Mesendoderm (in vitro differentiated cells): Measurements from ENCODE around the gene PRAMEF15.
"Not testable (repeated sequence)": the region's sequence is repeated elsewhere in the genome, so short reads cannot be mapped to it uniquely, and the experiment has no call there.

Experiments used
- DNase-seq: peaks from one replicate; pipeline ENCODE4 v3.0.0; 2013
- H2AK5ac ChIP-seq: 2 replicates; pipeline ENCODE4 v1.6.1; 2013; ENCODE audit warnings: low read length, inconsistent platforms
- H2BK120ac ChIP-seq: 2 replicates; pipeline ENCODE4 v1.6.1; 2013; ENCODE audit warnings: low read depth, mild to moderate bottlenecking, low read length, moderate library complexity, mixed read lengths
- H2BK15ac ChIP-seq: replicated peaks from 2 replicates; pipeline ENCODE4 v1.6.1; 2013; ENCODE audit warnings: low read depth, mild to moderate bottlenecking, moderate library complexity
- H2BK5ac ChIP-seq: 2 replicates; pipeline ENCODE4 v1.6.1; 2013; ENCODE audit warnings: low read length, inconsistent platforms
- H3K18ac ChIP-seq: 2 replicates; pipeline ENCODE4 v1.6.1; 2013; ENCODE audit warnings: mild to moderate bottlenecking, low read length, mixed read lengths
- H3K23ac ChIP-seq: one replicate; pipeline ENCODE4 v1.6.1; 2013; ENCODE audit warnings: low read length
- H3K27ac ChIP-seq: 2 replicates; pipeline ENCODE4 v1.5.1; 2013; ENCODE audit warnings: low read depth, mild to moderate bottlenecking, inconsistent platforms, low read length, moderate library complexity
- H3K27me3 ChIP-seq: 2 replicates; pipeline ENCODE4 v1.6.1; 2013; ENCODE audit warnings: low read length, control low read depth, mild to moderate bottlenecking, inconsistent platforms; ENCODE audit not compliant: insufficient read depth, poor library complexity
- H3K36me3 ChIP-seq: 2 replicates; pipeline ENCODE4 v1.6.1; 2013; ENCODE audit warnings: low read length, inconsistent platforms; ENCODE audit not compliant: control insufficient read depth, insufficient read depth
- H3K4ac ChIP-seq: one replicate; pipeline ENCODE4 v1.6.1; 2013; ENCODE audit warnings: low read depth, mild to moderate bottlenecking, low read length, moderate library complexity
- H3K4me1 ChIP-seq: 2 replicates; pipeline ENCODE4 v1.6.1; 2013; ENCODE audit warnings: low read depth, low read length, inconsistent platforms; ENCODE audit not compliant: control insufficient read depth
- H3K4me2 ChIP-seq: 2 replicates; pipeline ENCODE4 v1.6.1; 2013; ENCODE audit warnings: low read length
- H3K4me3 ChIP-seq: 2 replicates; pipeline ENCODE4 v1.5.1; 2013; ENCODE audit warnings: mild to moderate bottlenecking, low read length
- H3K56ac ChIP-seq: one replicate; pipeline ENCODE4 v1.6.1; 2013; ENCODE audit warnings: low read length
- H3K79me1 ChIP-seq: 2 replicates; pipeline ENCODE4 v1.6.1; 2013; ENCODE audit warnings: low read length, inconsistent platforms
- H3K79me2 ChIP-seq: 2 replicates; pipeline ENCODE4 v1.6.1; 2013; ENCODE audit warnings: mild to moderate bottlenecking, low read length; ENCODE audit not compliant: control insufficient read depth, insufficient read depth
- H3K9ac ChIP-seq: 2 replicates; pipeline ENCODE4 v1.6.1; 2013; ENCODE audit warnings: low read length, inconsistent platforms
- H4K5ac ChIP-seq: one replicate; pipeline ENCODE4 v1.6.1; 2013; ENCODE audit warnings: low read length
- H4K8ac ChIP-seq: one replicate; pipeline ENCODE4 v1.6.1; 2013; ENCODE audit warnings: low read depth, mild to moderate bottlenecking, control low read depth, low read length, moderate library complexity
- WGBS: extraction: QIAGEN DNeasy Blood & Tissue Kit; methylation state at CpG from one replicate; pipeline ENCODE4 v1.1.7; 2013; ENCODE audit warnings: low lambda C conversion rate, missing lambda C conversion rate; ENCODE audit not compliant: insufficient coverage; ENCODE audit errors: extremely low coverage; 5-methylcytosine and 5-hydroxymethylcytosine counted together

Gene PRAMEF15

GRCh38 chr1:13298699-13299098, 16.7 kb upstream of the PRAMEF15 start:
- not testable (repeated sequence) for H3K4me3 ChIP-seq, DNase-seq, H2BK5ac ChIP-seq, H3K4me2 ChIP-seq, H3K9ac ChIP-seq, H3K79me2 ChIP-seq, H3K4me1 ChIP-seq, H2BK15ac ChIP-seq, H3K36me3 ChIP-seq, H3K23ac ChIP-seq, H3K18ac ChIP-seq, H3K4ac ChIP-seq, H3K27me3 ChIP-seq, H4K5ac ChIP-seq, H3K27ac ChIP-seq, H2AK5ac ChIP-seq, H3K79me1 ChIP-seq, H3K56ac ChIP-seq, H4K8ac ChIP-seq, H2BK120ac ChIP-seq
- no CpG with 5 or more reads among the region's 27 CpGs for WGBS

GRCh38 chr1:13302197-13302596, 13.2 kb upstream of the PRAMEF15 start:
- H3K4ac ChIP-seq, H3K18ac ChIP-seq, H2BK120ac ChIP-seq, H3K4me1 ChIP-seq, H3K79me1 ChIP-seq, DNase-seq, H3K4me2 ChIP-seq, H2BK15ac ChIP-seq, H3K27me3 ChIP-seq, H2AK5ac ChIP-seq, H3K36me3 ChIP-seq, H3K9ac ChIP-seq, H3K27ac ChIP-seq, H3K79me2 ChIP-seq, H4K8ac ChIP-seq, H3K56ac ChIP-seq, H4K5ac ChIP-seq, H2BK5ac ChIP-seq, H3K23ac ChIP-seq, H3K4me3 ChIP-seq: not testable (repeated sequence)

GRCh38 chr1:13303239-13303638, 12.1 kb upstream of the PRAMEF15 start, which contains the start of gene PRAMEF33:
Gene PRAMEF33, plus strand, starts transcription at chr1:13303539. Its CDS starts 2,416 bp downstream, at chr1:13305955.
- H3K27me3 ChIP-seq, H3K27ac ChIP-seq, H3K18ac ChIP-seq, H3K79me2 ChIP-seq, H3K4me3 ChIP-seq, H2BK120ac ChIP-seq, H3K79me1 ChIP-seq, H4K8ac ChIP-seq, H3K36me3 ChIP-seq, H2BK5ac ChIP-seq, H3K56ac ChIP-seq, H2BK15ac ChIP-seq, H3K4ac ChIP-seq, H3K9ac ChIP-seq, DNase-seq, H4K5ac ChIP-seq, H3K4me2 ChIP-seq, H3K23ac ChIP-seq, H3K4me1 ChIP-seq, H2AK5ac ChIP-seq: not testable (repeated sequence)
- WGBS, result no CpG with 5 or more reads among the region's 1 CpG

GRCh38 chr1:13342496-13342895, 27.1 kb downstream of the PRAMEF15 start:
- H2BK15ac ChIP-seq, DNase-seq, H3K56ac ChIP-seq, H3K23ac ChIP-seq, H3K18ac ChIP-seq, H3K27me3 ChIP-seq, H3K4me3 ChIP-seq, H3K4me2 ChIP-seq, H3K9ac ChIP-seq, H2BK5ac ChIP-seq, H3K4me1 ChIP-seq, H3K79me1 ChIP-seq, H3K36me3 ChIP-seq, H2BK120ac ChIP-seq, H4K5ac ChIP-seq, H2AK5ac ChIP-seq, H3K27ac ChIP-seq, H3K79me2 ChIP-seq, H3K4ac ChIP-seq, H4K8ac ChIP-seq: not testable (repeated sequence)
- WGBS, result no CpG with 5 or more reads among the region's 8 CpGs

GRCh38 chr1:13347034-13347433, 31.7 kb downstream of the PRAMEF15 start, which contains the start of gene PRAMEF14:
Gene PRAMEF14, minus strand, starts transcription at chr1:13347134. Its CDS starts 1,820 bp downstream, at chr1:13345314.
- not testable (repeated sequence) for H2AK5ac ChIP-seq, H3K4me3 ChIP-seq, H3K18ac ChIP-seq, H3K79me2 ChIP-seq, H3K4ac ChIP-seq, H3K23ac ChIP-seq, H3K56ac ChIP-seq, H3K79me1 ChIP-seq, DNase-seq, H4K8ac ChIP-seq, H4K5ac ChIP-seq, H3K4me1 ChIP-seq, H2BK15ac ChIP-seq, H3K27me3 ChIP-seq, H3K27ac ChIP-seq, H3K36me3 ChIP-seq, H3K9ac ChIP-seq, H3K4me2 ChIP-seq, H2BK5ac ChIP-seq, H2BK120ac ChIP-seq
- WGBS, result no CpG with 5 or more reads among the region's 7 CpGs

- not testable (repeated sequence) for H3K4me1 ChIP-seq, H2AK5ac ChIP-seq, H3K36me3 ChIP-seq, H3K18ac ChIP-seq, H3K4me2 ChIP-seq, H2BK5ac ChIP-seq, H3K79me1 ChIP-seq, H3K27me3 ChIP-seq, H2BK15ac ChIP-seq, H3K79me2 ChIP-seq, H3K9ac ChIP-seq, H4K8ac ChIP-seq, H4K5ac ChIP-seq, H3K4me3 ChIP-seq, H3K27ac ChIP-seq, H3K23ac ChIP-seq, H2BK120ac ChIP-seq, H3K56ac ChIP-seq, H3K4ac ChIP-seq
- no CpG with 5 or more reads among the region's 8 CpGs for WGBS
- DNase-seq, result peak; percentile 32
These were observed 38.1 kb downstream of the PRAMEF15 start for GRCh38 chr1:13353476-13353875.
